IPS-15b (cell line): ENCODE data around the gene CRYBB3.

Experiments
- H3K27me3 ChIP-seq: one replicate; pipeline ENCODE4 v1.6.1; 2013; ENCODE audit warnings: low read length; ENCODE audit not compliant: control insufficient read depth, insufficient read depth
- H3K36me3 ChIP-seq: one replicate; pipeline ENCODE4 v1.6.1; 2013; ENCODE audit warnings: low read length; ENCODE audit not compliant: control insufficient read depth, insufficient read depth
- H3K4me1 ChIP-seq: one replicate; pipeline ENCODE4 v1.6.1; 2013; ENCODE audit warnings: mild to moderate bottlenecking, low read length; ENCODE audit not compliant: control insufficient read depth, insufficient read depth
- H3K4me3 ChIP-seq: one replicate; pipeline ENCODE4 v1.5.1; 2013; ENCODE audit warnings: low read depth, low read length
- H3K9ac ChIP-seq: one replicate; pipeline ENCODE4 v1.6.1; 2013; ENCODE audit warnings: low read depth, mild to moderate bottlenecking, low read length
- H3K9me3 ChIP-seq: one replicate; pipeline ENCODE4 v1.6.1; 2013; ENCODE audit warnings: mild to moderate bottlenecking, low read length; ENCODE audit not compliant: control insufficient read depth, insufficient read depth

The CRYBB3 gene

DNA sequence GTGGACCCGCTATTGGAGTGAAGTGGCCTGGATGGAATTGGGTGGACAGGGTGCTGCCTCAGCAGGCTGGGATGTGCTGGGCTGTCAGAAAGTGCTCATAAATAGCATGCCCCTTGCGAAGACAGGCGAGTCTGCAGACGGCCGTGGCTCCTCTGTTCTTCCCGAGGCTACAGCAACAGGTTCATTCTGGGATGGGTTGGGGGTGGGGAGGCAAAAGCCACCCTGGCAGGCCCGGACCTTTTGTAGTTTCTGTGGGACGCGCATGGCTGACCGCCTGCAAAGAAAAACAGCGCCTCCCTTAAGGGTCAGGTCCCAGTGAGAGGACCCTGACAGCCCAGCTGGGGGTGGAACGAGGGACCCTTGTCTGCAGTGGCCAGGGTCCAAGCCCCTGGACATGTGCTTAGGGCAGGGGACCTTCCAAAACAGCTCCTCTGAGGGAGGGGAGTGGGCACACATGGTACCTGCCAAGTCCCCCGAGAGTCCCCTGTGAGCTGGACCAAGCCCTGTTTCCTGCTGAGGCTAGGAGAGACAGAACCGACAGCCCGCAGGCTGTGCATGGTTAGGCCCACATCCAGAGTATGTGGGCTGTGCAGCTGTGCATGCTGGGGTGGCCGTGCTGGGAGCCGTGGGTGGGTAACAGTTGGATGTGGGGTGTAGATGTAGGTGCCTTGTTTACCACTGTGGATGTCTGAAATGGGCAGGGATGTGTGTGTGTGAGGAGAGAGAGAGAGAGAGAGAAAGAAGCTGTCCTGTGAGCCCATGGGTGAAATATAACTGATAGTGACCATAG lies at the start of gene CRYBB3:
Gene CRYBB3 (plus strand): TSS at position 128 of the 790 bp plus-strand sequence. CDS start 1,539 bp downstream, outside the sequence.
- Histone ChIP-seq H3K4me1 (no peaks in the 10 kb centered on the region), H3K36me3 (no peaks in the 10 kb centered on the region), H3K27me3 (no peaks in the 10 kb centered on the region), H3K4me3 (no peak within 1 kb of the TSS), H3K9ac (no peak within 1 kb of the TSS), H3K9me3 (no peaks in the 10 kb centered on the region)

DNA sequence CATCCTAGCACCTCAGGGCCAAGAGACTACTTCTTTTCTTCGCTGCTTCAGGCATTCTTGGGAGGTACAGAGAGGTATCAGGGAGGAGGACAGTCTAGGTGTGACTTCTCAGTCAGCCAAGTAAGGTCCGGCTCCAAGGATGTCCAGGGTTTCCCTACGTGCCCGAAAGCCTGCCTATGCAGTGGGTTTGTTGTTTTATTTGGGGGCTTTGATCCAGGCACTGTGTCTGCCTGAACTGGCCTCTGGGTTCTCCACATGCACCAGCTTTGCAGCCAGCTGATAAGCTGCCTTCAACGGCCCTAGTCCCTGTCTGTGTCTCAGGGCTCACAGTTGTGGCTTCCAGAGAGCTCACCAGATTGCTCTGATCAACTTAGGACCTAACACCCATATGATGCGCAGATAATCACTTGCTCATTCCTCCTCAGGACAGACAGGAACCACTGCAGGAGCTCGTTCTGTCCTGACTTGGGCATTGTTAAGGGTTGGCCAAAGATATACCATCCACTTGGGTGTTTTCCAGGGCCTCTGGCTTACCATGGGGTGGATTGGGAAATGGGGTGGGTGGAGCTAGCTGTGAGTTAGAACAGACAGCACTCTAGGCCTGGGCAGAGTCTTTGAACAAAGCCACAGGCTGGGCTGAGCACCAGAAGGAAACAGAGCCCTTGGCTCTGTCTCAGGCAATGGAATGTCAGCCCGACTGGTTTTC lies 45.5 kb upstream of the CRYBB3 start:
- H3K9ac ChIP-seq = no peak overlapping the region
- H3K4me3 ChIP-seq = no peak overlapping the region
- H3K27me3 ChIP-seq = no peaks in the 10 kb centered on the region
- H3K4me1 ChIP-seq = no peaks in the 10 kb centered on the region
- no peaks in the 10 kb centered on the region for H3K9me3 ChIP-seq
- no peaks in the 10 kb centered on the region for H3K36me3 ChIP-seq

DNA sequence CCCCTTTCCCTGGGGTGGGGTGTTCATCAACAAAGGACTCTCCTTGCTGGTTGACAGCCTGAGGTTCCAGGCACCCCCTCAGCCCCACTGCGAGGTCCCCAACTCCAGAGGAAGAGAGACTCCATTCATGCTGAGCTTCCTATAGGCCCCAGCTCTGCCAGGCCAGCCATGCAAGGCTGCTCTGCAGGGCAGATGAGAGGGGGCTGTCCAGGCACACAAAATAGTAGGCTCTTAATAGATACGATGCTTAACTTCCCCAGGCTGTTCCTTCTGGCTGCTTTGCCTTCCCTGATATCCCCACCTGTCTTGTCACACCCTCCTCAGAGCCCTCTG lies 45.0 kb upstream of the CRYBB3 start:
- no peaks in the 10 kb centered on the region for H3K4me1 ChIP-seq
- no peaks in the 10 kb centered on the region for H3K9me3 ChIP-seq

DNA sequence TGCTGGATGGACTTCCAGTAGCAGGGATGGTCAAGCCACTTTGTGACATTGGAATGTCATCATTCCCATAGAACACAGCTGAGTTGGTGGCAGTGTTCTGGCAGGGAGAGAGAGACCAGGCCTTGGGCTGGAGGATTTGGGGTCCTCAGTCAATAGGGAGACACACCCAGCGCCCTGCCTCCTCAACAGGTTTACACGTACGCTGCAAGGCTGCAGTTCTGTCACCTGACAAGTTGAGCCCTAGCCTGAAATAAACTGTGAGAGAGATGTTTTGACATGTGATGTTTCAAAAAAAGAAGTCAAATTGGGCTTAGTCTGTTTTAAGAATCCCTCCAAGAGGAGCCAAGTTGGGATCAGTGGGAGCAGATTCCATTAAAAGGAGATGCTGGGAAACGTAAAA lies 42.9 kb upstream of the CRYBB3 start:
- Histone ChIP-seq H3K27me3 (no peaks in the 10 kb centered on the region), H3K9ac (no peak overlapping the region), H3K9me3 (no peaks in the 10 kb centered on the region), H3K4me1 (no peaks in the 10 kb centered on the region), H3K36me3 (no peaks in the 10 kb centered on the region), H3K4me3 (no peak overlapping the region)

More for the DNA sequence above, 45.0 kb upstream of the CRYBB3 start:
- Histone ChIP-seq H3K27me3 (no peaks in the 10 kb centered on the region), H3K36me3 (no peaks in the 10 kb centered on the region), H3K9ac (no peak overlapping the region), H3K4me3 (no peak overlapping the region)

DNA sequence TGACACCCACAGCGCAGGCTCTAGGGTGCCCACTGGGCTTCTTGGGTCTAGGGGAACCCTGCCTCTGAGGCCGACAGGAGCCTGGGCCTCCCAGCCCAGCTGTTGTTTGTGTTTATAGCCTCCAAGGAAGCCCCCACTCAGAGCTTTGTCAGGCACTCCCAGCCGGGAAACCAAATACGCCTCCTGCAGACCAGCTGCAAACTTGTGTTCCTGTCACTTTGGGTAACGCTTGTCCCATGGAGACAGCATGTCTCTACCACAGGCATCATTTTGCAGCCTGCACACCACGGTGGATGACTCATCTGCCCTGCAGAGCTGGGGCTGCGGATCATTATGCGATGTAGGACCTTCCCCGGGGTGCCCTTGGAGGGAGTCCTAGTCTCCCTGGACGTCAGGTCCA lies 40.6 kb upstream of the CRYBB3 start:
- Histone ChIP-seq H3K4me1 (no peaks in the 10 kb centered on the region), H3K27me3 (no peaks in the 10 kb centered on the region), H3K9ac (no peak overlapping the region), H3K4me3 (no peak overlapping the region), H3K36me3 (no peaks in the 10 kb centered on the region), H3K9me3 (no peaks in the 10 kb centered on the region)

DNA sequence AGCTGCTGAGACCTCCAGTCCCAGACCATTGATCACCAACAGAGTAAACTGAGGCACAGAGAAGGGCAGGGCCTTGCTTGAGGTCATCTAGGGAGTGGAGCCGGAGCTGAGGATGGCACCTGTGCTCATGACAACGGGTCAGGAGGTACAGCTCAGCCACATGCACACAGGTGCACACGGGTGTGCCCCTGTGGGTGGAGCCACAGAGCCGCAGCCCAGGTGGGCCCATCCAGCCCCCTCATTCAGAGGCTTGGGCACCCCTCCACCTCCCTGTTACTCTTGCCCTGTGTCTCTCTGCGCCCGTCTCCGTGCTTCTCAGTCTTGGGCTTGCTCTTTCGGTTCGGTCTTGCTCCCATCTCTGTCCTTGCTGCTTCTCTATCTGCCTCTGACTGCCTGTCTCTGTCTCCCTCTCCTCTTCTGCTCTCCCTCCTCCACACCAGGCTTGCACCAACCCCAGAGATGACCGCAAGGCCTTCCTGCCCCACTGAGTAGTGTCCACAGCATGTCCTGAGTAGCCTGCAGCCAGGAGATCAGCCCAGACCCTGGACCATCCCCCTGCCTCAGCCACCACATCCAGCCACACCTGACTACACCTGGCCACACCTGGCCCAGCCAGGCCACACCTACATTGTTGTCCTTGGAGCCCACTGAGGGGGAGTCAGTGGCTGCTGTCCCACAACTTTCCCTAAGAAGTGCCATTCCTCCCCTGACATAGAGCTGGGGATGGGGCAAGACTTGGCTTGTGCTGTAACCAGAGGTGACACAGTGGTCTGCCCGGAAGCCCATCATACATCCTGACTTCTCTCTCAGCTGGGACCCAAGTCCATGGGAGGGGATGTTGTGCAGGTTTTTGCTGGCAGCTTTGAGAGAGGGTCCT lies 39.3 kb upstream of the CRYBB3 start:
- no peak overlapping the region for H3K9ac ChIP-seq
- H3K9me3 ChIP-seq = no peaks in the 10 kb centered on the region
- H3K4me1 ChIP-seq = no peaks in the 10 kb centered on the region
- H3K36me3 ChIP-seq = no peaks in the 10 kb centered on the region
- H3K4me3 ChIP-seq = no peak overlapping the region
- no peaks in the 10 kb centered on the region for H3K27me3 ChIP-seq

DNA sequence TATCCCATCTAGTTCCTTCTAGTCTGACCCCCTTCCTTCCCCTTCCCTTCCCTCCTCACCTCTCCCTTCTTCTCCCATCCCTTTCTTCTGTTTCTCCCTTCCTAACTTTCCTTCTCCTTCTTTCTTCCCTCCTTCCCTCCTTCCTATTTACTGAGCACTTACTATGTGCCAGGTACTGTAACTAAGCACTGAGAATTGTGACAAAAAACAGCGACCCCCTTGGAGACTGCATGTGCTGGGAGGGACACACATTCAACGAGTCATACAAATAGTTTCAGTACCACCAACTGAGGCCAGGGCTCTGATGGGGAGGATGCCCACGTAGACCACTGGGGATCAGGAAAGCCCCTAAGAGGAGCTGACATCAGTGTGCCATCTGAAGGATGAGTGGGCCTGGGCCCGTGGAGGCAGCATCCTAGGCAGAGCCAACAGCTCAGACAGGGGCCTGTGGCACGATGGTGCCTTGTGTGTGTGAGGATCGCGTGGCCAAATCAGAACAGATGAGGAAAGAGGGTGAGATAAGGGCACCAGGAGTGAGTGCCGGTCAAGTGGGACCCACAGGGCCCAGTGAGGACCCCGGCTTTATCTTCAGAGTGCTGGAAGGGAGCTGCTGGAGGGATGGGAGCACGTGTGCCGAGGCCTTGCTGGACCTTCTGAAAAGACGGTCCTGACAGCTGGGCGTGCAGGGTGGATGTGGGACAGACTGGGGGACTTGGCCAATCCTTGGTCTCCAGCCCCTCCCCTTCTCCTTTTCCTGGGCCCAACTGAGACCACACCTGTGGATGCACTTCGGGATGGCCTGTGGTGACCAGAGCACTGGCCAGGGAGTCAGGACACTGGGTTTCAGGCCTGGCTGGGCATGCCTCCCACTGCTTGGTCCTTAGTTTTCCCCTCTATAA lies 38.4 kb upstream of the CRYBB3 start:
- no peaks in the 10 kb centered on the region for H3K4me1 ChIP-seq
- H3K4me3 ChIP-seq = no peak overlapping the region
- no peak overlapping the region for H3K9ac ChIP-seq
- H3K36me3 ChIP-seq = no peaks in the 10 kb centered on the region
- H3K9me3 ChIP-seq = no peaks in the 10 kb centered on the region
- no peaks in the 10 kb centered on the region for H3K27me3 ChIP-seq

DNA sequence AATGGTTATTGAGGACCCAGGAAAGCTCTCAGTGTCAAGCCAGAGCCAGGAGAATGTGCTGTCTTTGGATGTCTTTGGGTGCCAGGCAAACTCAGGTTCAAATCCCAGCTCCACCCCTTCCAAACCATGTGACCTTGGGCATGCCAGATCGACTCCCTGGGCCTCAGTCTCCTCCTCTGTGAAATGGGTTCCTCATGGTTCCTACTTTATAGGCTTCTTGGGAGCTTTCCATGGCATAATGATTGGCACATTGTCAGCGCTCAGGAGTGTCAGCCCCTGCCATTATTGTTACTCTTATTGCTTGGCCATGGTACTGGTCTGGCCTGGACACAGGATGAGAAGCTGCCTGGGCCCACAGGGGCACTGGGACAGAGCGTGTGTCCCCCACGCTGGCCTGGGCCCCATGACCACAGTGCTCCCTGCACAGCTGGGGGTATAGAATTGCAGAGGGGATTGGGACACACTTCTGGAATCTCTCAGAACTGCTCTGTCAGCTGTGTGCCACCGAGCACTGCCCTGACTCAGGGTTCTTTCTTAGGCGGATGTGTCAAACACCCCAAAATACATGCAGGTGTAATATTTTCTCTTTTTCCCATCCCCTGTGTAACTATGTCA lies 37.6 kb upstream of the CRYBB3 start:
- Histone ChIP-seq H3K4me1 (peaks cover 3% of the 10 kb centered on the region), H3K4me3 (no peak overlapping the region), H3K27me3 (no peaks in the 10 kb centered on the region), H3K9me3 (no peaks in the 10 kb centered on the region), H3K9ac (no peak overlapping the region), H3K36me3 (no peaks in the 10 kb centered on the region)

DNA sequence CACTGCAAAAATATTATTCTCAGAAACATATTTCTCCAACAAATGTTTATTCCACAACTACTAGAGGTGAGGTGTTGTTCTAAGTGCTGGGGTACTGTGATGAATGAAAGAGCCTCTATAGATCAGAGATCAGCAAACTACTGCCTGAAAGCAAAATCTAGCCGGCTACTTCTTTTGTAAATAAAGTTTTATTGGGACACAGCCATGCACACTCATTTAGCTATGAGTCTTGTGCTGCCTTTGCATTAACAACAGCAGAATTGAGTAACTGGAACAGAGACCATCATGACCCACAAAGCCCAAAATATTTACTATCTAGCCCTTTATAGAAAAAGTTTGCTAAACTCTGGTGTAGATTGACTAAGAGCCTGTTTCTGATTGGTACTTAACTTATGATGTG lies 37.1 kb upstream of the CRYBB3 start:
- H3K9me3 ChIP-seq = no peaks in the 10 kb centered on the region
- peaks cover 5% of the 10 kb centered on the region for H3K4me1 ChIP-seq
- H3K36me3 ChIP-seq = no peaks in the 10 kb centered on the region
- H3K9ac ChIP-seq = no peak overlapping the region
- H3K27me3 ChIP-seq = no peaks in the 10 kb centered on the region
- H3K4me3 ChIP-seq = no peak overlapping the region

DNA sequence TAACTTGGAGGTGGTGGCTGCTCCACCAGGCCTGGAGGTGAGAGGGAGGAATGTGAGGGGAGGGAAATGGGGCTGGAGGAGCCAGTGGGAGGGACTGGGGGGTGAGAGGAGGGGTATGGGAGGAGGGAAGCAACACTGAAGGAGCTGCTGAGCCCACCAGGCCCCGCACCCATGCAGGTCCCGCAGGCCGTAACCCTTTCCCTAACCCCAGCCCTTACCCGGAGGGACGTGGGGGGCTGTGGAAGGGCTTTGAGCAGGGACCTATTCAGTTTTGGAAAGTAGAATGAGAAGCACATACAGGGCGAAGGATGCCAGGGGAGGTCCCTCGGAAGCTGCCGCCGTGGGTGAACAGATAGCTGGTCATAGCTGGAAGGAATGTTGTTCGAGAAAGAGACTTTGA lies 33.9 kb upstream of the CRYBB3 start:
- no peaks in the 10 kb centered on the region for H3K9me3 ChIP-seq
- H3K4me3 ChIP-seq = no peak overlapping the region
- peaks cover 5% of the 10 kb centered on the region for H3K4me1 ChIP-seq
- H3K9ac ChIP-seq = no peak overlapping the region
- no peaks in the 10 kb centered on the region for H3K27me3 ChIP-seq
- H3K36me3 ChIP-seq = no peaks in the 10 kb centered on the region
